ENCODE measurements around the gene MAD1L1.

- TF ChIP-seq ZNF565 (CRISPR knock-in tag; conservative IDR thresholded peaks at IDR 0.05; ENCODE audit: low read depth) (no peak), CSDC2 (CRISPR knock-in tag; IDR thresholded peaks at IDR 0.05) (no peak)
Observed at GRCh38 chr7:2149672-2150444, 82.9 kb downstream of the MAD1L1 start.

Measured in SK-N-SH treated with all-trans-retinoic acid at 6 μM for 48 hours (cell line).